Psoas muscle (tissue), 8 donors: ENCODE results near the gene NOXRED1. TPM values are rescaled to one million over a fixed set of nuclear protein-coding genes. Genes with fewer than 3 reads are reported as not detected.

Experiments used
- ATAC-seq, 4 donors: fragments of 200-7000 bp; cut with Tn5 transposase; one replicate each; pipeline ENCODE4 v1.9.1; 2020; ENCODE audit warnings: moderate library complexity in 3 of 4, mild to moderate bottlenecking in 2 of 4
- DNase-seq, 2 donors: peaks; one replicate each; pipeline ENCODE4 v3.0.0-alpha.2; 2020
- H3K27ac ChIP-seq: fragments of 200-600 bp; one replicate; pipeline ENCODE4 v1.8.0; 2022
- H3K27me3 ChIP-seq, 3 donors: fragments of 200-600 bp in 1 of 3; one replicate each; pipeline versions ENCODE4 v1.6.1 to v1.8.0; 2013 to 2022; ENCODE audit warnings: low read length in 2 of 3, mild to moderate bottlenecking in 2 of 3, moderate library complexity in 1 of 3; ENCODE audit not compliant: insufficient read depth in 3 of 3
- H3K36me3 ChIP-seq, 2 donors: fragments of 200-600 bp in 1 of 2; one replicate each; pipeline versions ENCODE4 v1.6.1 to v1.8.0; 2013 to 2022; ENCODE audit warnings: low read depth in 1 of 2, mild to moderate bottlenecking in 1 of 2, moderate library complexity in 1 of 2; ENCODE audit not compliant: insufficient read depth in 1 of 2
- H3K4me1 ChIP-seq: fragments of 200-600 bp; one replicate; pipeline ENCODE4 v1.8.0; 2022
- H3K4me3 ChIP-seq: fragments of 200-600 bp; one replicate; pipeline ENCODE4 v1.8.0; 2022; ENCODE audit warnings: mild to moderate bottlenecking
- H3K9me3 ChIP-seq: fragments of 200-600 bp; one replicate; pipeline ENCODE4 v1.8.0; 2022
- CTCF ChIP-seq: fragments of 200-600 bp; IDR thresholded peaks from one replicate; pipeline ENCODE4 v1.8.0; 2022; ENCODE audit warnings: antibody characterized with exemption
- WGBS, 3 donors: extraction: QIAGEN DNeasy Blood & Tissue Kit; methylation state at CpG; one replicate each; pipeline versions ENCODE4 v1.1.6 to v1.1.7; 2013; 5-methylcytosine and 5-hydroxymethylcytosine counted together
- intact Hi-C, 2 donors: fragments of 100-400 bp; cut with DNase I; formaldehyde crosslinking; loops; one replicate each; pipeline versions ENCODE4 v1.11.0 to v1.14.2; 2022
- polyA plus RNA-seq, 3 donors: library from polyadenylated mRNA; stranded (reverse); fragments of 200-250 nt; gene quantifications; one replicate each; pipeline ENCODE4 v1.2.3, GENCODE V29; 2013
- total RNA-seq, 4 donors: library from RNA; stranded (reverse); fragmentation: NEBNext Ultra II Directional in 2 of 4; extraction: Animal tissue kit (Norgen Biotek cat#: 25700) in 2 of 4; gene quantifications; one replicate each; pipeline versions ENCODE4 v1.2.1 to v1.2.4, GENCODE V29; 2021 to 2023
- donor health status: healthy with polysubstance abuse.
- donor health status: DM: no; HTN: no; CAD: no; lungs with moderate emphysema.
- donor health status: Bipolar disorder and iron deficiency.
- donor health status: healthy.
- donor health status: DM: yes; HTN: yes; CAD: no.
- donor health status: DM: no; HTN: no; CAD: no.
- donor health status: DM: no; HTN: no; CAD: no.
- donor health status: DM: yes; HTN: yes; CAD: no.

NOXRED1 gene
- total and polyA plus RNA-seq, 7 donors: 0.13 to 0.34 (median 0.24) TPM; not detected in 1

GRCh38 chr14:77457115-77457521 is 33.8 kb upstream of the NOXRED1 start:
- WGBS, 3 donors: 0 to 1% (median 0%) methylated on average over 18 of the region's 18 CpGs
- Histone ChIP-seq H3K4me3 (peak overlapping the region; percentile 99), H3K4me1 (peaks cover 20% of the 10 kb centered on the region), H3K36me3 (peaks cover 0 to 44% of the 10 kb centered on the region in 2 donors), H3K27me3 (no peaks in the 10 kb centered on the region), H3K27ac (peak overlapping the region; percentile 85), H3K9me3 (no peaks in the 10 kb centered on the region)
- no peak for TF ChIP-seq CTCF
- ATAC-seq (peak in 3 of 4 donors; percentile 0 to 10 (median 9)), DNase-seq (no peak)
- intact Hi-C loops: loop anchor here (5.0 to 10.0 kb wide), 5 partner anchors 80 to 250 kb away; partner anchors contain the start of genes ALKBH1 (in 2 of the 2), GSTZ1 (in 2 of the 2), POMT2 (in 2 of the 2) and SLIRP (in 2 of the 2)

GRCh38 chr14:77455966-77456640 is 32.8 kb upstream of the NOXRED1 start:
- Histone ChIP-seq H3K27ac (peak overlapping the region; percentile 85), H3K27me3 (no peaks in the 10 kb centered on the region), H3K9me3 (no peaks in the 10 kb centered on the region), H3K36me3 (peaks cover 0 to 44% of the 10 kb centered on the region in 2 donors), H3K4me1 (peaks cover 20% of the 10 kb centered on the region), H3K4me3 (peak overlapping the region; percentile 99)
- ATAC-seq: no peak
- no peak for DNase-seq
- TF ChIP-seq CTCF: no peak
- WGBS, 3 donors: 62 to 76% (median 68%) methylated on average over 2 of the region's 2 CpGs
- intact Hi-C loops: loop anchor here (5.0 to 10.0 kb wide), 5 partner anchors 79 to 251 kb away; partner anchors contain the start of genes ALKBH1 (in 2 of the 2), GSTZ1 (in 2 of the 2), POMT2 (in 2 of the 2) and SLIRP (in 2 of the 2)

GRCh38 chr14:77442196-77442595 is 18.9 kb upstream of the NOXRED1 start:
- H3K36me3 ChIP-seq: peaks cover 21 to 94% of the 10 kb centered on the region in 2 donors
- no peak for DNase-seq
- H3K27ac ChIP-seq: no peak overlapping the region
- TF ChIP-seq CTCF: no peak
- ATAC-seq: no peak
- intact Hi-C loops: no loop called here
- no peaks in the 10 kb centered on the region for H3K4me1 ChIP-seq
- H3K27me3 ChIP-seq: no peaks in the 10 kb centered on the region
- no peak overlapping the region for H3K4me3 ChIP-seq
- 90 to 94% (median 92%) methylated on average over 2 of the region's 2 CpGs for WGBS, 3 donors
- no peaks in the 10 kb centered on the region for H3K9me3 ChIP-seq

- Histone ChIP-seq H3K27ac (no peak overlapping the region), H3K4me3 (no peak overlapping the region), H3K27me3 (no peaks in the 10 kb centered on the region), H3K36me3 (peaks cover 26 to 98% of the 10 kb centered on the region in 2 donors), H3K9me3 (no peaks in the 10 kb centered on the region), H3K4me1 (no peaks in the 10 kb centered on the region)
- intact Hi-C loops: no loop called here
- ATAC-seq: no peak
- WGBS, 3 donors: 83 to 89% (median 88%) methylated on average over 4 of the region's 4 CpGs
- no peak for TF ChIP-seq CTCF
- no peak for DNase-seq
These were observed 16.5 kb upstream of the NOXRED1 start for GRCh38 chr14:77439861-77440260.
